GM21515 (cell line): Measurements from ENCODE around the gene WDR1.

Source experiments
- ATAC-seq: cut with Tn5 transposase; IDR thresholded peaks from one replicate; pipeline ENCODE4 v1.9.1; 2021; ENCODE audit not compliant: unreplicated experiment

WDR1 gene

DNA sequence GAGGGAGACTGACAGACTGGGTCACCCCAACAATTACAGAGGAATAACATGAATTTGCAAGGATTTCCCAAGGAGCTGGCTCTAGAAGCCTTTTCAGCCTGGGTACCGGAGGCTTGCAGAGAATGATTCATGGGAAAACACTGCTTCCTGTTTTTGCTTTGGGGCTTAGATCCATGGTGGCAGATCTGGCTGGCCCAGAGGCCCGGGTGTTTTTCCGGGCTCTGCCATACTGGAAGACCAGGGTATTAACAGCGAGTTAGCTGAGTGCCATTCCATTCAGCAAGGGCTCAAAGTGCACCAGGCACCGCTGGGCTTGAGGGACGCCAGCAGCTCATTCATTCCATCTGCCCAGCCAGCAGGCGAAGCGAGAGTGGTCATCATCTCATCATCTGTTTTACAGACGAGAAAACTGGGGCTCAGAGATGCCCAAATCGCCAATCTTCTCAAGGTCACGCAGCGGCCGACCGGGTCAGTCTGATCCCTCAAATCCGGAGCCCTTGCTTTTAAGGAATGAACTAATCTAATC, 1.3 kb downstream of the WDR1 start:
- ATAC-seq: no peak

DNA sequence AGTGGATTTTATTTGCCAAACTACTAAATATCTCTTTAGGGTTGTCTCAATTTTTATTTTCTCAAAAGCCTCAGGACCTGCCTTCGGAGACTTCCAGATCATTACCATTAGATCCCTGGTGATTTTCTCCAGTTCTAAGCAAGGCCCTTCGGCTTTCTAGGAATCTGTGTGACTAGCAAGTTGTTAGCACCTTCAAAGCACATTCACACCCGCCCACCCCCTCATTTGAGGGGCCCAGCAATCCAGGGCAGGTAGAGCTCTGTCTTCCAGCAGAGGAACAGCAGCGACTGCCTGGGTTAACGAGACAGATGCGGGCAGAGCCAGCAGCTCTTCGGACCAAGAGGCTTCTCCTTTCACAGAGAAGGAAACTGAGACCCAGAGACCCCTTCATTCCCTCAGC, 2.0 kb downstream of the WDR1 start:
- no peak for ATAC-seq

DNA sequence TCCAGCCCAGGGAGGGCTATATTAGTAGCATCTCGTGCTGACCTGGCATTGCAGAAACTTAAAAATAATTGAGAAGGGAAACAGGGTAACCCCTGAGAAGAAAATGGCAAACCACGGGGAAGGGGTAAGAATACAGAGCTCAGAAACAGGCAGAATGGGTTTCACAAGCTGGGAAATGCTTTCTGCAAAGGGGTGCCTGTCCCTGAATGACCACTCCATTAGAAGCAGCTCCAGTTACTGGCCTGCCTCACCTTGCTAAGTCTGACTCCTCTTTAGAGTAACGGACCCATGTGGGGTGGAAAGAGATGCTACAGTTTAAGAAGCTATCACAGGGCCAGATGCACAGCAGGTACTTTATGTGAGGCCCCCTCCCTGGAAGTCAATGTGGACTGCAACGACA, 2.5 kb downstream of the WDR1 start:
- no peak for ATAC-seq

DNA sequence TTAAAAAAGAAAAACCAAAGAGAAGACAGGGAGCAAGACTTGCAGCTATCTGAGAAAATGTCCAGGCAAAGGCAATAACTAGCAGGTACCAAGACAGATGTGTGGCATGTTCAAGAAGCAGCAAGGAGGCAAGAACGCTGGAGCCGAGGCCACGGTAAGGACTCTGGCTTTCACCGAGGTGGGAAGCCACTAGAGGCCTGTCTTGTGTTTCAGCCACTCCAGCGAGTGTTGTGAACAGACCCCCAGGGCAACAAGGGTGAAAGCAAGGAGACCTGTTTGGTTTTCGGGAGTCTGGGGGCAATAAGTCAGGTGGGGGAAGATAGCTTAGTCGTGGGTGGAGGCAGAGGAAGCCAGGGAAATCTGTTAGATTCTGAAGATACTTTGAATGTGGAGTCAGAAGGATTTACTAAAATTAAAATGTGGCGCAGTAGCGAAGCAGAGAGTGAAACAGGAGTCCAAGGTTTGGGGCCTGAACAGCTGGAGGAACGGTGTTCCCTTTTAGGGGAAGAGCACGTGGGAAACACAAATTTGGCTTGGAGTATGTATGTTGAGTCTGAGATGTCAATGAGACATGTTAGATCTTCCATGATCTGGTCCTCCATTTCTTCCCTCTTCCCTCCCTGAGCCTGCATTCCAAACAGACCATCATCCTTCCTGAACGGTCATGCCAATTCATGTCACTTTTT, 3.1 kb downstream of the WDR1 start:
- ATAC-seq: no peak

DNA sequence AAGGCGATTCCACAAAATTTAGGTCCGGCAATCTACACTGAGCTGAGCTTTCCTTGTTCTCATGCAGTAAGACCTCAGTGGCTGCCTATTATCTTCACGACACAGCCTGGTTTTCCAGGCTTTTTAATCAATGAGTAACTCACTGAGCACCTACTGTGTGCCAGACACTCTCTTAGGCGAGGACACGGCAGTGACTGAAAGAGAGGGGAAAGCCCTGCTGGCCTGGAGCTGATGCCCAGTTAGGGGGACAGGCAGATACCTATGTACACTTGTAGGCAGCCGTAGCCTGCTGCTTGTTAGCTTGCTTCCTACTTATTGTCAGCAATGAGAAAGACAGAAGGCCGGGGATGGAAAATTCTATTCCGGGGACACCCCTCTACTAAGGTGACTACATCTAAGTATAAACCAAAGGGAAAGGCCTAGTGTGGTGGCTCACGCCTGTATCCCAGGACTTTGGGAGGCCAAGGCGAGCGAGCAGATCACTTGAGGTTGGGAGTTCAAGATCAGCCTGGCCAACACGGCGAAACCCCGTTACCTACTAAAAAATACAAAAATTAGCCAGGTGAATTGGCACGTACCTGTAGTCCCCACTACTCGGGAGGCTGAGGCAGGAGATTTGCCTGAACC, 3.8 kb downstream of the WDR1 start:
- ATAC-seq: no peak

DNA sequence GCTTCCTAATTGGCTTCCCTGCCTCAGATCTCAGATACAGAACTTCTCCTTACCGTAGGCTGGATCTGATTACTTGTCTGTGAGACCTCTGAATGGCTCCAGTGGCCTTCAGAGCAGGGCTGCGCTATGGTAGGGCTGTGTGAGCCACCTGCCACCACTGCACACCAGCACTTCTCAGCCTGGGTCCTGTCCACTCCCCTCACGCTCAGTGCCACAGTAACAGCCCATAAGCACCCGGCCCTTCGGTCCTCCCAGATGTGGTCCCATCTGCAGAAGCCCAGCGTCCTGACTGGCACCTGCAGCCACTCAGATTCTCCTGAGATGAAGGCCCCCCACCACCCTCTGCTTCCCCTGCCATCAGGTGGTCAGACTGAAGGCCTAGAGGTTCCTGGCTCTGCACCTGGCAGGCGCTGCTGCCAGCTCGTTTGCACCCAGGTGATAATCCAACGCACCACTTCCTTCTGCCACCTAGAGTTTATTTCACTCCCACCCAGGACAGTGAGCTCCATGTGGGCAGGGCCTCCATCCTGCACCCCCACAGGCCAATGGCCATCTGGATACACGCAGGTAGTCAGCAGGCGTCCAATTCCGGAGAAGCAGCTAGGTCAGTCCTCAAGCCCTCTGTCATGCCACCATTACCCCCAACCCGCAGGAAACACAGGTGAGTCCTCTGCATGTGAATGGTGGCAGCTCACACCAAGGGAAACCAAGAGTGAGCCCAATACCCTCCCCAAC, 5.4 kb downstream of the WDR1 start:
- ATAC-seq: no peak

DNA sequence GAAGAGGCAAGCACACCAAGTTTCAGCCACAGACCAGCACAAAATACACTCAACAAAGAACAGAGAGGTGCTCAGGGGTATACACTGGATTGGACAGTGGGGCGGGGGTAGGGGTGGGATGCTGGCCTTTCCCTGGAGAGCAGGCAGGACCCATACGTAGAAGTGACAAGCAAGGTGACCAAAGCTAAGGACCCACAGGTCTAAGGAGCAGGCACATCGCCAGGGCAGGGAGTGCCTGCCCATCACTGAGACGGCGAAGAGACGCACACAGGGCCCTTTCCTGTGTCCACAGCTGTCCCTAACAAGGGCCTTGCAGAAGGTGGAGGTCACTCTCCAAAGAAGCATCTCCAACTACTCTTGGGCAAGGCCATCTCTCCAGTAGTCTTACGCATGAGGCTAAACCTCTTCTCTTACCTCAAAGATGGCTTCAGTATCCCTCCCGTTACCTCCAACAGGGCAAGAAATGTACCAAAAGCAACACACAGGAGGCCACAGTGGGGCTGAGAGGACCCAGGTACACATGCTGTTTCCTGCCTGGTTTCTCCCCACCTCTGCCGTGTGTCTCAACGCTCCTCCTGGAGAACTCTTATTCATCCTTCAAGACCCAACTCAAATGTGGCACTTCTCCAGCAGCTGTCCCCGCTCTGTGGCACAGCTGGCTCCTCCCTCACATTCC, 6.5 kb downstream of the WDR1 start:
- ATAC-seq: no peak

DNA sequence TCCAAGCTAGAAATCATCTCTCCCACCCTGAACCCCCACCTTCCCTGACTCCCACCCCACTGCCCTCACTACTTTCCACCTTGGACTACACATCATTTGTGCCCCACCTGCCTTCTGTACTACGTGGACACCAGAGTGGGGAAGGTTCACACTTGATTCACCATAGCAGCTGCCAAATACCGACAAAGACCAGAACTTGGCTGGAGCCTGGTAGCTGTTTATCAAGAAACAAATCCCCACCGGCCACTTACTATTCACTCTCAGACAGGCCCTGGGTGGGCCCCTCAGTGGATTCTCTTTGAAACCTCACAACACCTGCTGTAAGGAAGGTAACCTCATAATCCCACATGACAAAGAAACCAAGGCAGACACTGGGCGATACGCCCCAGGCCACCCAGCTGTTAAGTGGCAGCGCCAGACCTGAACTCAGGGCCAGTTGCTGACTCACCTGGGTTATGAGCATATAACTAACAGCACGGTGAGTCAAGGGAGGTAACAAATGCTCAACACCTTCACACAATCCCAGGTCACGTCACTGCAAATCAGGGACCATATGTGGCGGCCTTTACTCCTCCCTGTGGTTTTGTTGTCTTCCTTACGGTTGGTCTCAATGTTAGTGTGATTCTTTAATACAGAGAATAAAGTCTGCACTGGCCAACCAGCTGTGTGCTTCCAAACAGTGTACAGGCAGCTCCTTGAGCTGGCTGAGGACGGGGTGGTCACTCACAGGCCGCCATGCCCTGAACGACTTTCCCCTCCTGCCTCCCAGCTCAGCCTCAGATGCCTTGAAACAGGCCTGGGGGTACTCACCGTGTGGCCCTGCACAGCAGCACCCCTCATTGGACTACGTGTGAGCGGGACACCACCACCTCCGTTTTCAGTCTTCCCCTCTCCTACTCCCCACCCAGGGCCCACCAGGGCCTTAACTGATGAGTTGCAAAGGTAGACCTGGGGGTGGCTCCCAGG, 7.5 kb downstream of the WDR1 start:
- ATAC-seq: no peak

DNA sequence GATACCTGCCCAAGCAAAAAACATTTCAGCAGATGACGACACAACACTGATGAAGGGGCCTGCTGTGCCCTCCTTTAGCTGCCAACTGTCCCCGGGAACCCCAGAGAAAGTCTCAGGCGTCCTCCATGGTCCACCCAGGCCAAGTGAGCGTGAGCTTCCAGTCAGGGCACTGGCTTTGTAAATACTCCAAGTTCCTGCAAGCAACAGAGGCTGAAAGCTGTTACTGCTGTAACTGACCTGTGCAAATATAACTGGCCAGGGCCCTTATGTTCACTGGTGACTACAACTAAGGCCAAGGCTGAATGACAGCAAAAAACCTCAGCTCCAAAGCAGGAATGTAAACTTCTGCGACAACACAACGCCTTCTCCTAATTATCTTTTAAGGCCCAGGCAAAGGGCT, 8.2 kb downstream of the WDR1 start:
- ATAC-seq: no peak

DNA sequence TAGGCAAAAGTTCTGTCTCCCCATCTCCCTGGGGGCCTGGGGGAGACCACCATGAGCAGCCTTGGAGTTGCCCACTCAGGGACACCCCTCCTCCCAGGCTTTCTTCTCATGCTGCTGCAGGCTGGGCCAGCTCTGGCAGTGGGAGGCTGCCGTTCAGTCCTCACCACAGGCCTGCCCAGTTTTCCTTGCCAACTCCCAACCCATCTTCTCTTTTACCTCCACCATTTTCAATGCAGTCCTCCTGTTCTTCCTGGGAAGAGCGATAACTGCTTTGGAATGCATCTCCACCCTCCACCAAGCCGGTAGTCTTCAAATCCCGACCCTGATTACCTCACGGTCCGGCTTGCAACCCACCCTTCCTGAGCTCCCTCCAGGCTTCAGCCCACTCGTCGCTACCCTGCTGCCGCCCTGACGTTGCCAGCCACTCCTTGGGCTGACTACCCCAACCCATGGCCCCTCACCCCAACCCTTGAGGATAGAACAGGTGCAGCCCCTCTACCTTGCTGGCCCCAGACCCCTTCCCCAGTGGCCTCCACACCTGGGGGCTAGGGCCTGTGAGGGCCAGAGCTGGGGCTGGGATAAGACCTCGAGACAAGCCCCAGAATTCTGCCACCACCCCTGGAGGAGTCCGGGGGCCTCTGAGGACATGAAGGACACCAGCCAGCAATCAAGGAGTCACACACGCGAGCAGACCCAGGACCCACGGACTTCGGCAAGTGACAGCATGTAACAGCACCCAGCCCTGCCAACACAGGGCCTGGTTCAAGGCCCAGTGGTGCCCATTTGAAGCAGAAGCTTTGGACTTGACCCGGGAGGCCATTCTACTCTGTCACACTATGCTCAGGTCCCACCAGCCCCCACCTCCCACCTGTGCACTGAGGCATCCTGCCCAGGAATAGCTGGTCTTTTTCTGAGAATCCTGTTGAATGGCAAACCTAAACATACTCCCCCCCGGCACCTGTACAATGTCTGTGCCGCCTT, 9.2 kb downstream of the WDR1 start:
- no peak for ATAC-seq

DNA sequence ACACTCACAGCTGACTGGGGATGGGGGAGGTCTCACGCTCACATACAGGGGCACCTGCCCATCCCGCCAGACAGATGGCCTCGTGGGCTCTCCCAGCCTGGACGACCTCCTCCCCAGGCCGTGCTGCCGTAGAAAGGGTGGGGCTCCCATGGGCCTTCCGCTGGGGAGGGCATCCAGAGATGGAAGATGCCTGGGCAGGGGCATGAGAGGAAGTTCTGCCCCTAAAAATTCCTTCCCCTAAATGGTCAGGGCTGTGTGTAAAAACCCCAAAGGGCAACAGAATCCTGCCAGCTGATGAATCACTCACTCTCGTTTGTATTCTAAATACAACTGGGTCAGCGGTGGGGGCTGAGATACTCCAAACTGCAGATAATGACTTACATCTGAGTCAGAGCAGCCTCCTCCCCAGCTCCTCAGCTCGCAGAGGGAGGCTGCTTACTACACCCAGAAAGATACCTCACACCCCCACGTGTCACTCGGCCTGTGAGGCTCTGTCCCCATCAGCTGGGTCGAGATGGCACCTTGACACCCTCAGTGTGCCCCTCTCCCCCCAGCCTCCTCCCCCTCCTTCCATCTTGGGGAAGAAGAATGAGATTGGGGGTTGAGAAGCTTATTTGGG, 10.1 kb downstream of the WDR1 start:
- ATAC-seq: no peak

DNA sequence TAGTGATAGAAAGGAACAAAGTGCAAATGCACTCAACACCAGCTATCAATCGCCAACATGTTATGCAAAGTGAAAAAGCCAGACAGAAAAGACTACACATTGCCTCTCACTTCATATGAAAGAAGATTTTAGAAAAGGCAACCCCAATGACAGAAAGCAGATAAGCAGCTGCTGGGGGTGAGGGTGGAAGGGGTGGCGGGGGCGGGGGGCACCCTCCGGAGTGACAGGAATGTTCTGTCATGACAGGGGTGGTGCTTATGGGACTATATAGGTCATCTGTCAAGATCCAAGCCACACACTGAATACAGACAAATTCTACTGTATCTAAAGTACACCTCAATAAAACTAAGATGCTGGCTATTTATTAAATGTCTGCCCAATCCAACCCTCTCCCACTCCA, 10.7 kb downstream of the WDR1 start:
- no peak for ATAC-seq

DNA sequence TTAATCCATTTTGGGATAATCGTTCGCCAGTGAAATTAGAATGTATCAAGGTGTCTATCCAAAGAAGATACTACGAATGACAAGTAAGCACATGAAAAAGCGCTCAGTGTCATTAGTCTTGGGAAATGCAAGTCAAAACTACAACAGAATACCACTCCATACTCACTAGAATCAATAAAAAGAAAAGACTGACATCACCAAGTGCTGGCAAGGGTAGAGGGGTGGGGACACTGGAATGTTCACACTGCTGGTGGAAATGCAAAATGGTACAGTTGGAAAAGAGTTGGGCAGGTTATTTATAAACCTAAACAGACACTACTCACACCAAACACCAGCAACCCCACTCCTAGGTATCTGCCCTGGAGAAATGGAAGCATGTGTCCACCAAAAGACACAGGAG, 11.2 kb downstream of the WDR1 start:
- ATAC-seq: no peak

DNA sequence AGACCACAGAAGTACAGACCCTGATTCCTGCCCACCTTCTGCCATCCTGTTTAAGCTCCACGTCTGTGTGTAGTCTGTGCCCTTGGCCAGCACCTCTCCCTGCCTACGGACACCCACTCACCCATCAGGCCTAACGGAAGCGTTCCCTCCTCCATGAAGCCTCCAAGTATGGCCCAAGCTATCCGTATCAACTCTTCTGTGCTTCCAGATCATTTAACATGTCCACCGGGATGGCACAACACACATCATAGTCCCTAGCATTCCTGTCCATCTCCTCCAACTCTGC, 11.7 kb downstream of the WDR1 start:
- no peak for ATAC-seq

DNA sequence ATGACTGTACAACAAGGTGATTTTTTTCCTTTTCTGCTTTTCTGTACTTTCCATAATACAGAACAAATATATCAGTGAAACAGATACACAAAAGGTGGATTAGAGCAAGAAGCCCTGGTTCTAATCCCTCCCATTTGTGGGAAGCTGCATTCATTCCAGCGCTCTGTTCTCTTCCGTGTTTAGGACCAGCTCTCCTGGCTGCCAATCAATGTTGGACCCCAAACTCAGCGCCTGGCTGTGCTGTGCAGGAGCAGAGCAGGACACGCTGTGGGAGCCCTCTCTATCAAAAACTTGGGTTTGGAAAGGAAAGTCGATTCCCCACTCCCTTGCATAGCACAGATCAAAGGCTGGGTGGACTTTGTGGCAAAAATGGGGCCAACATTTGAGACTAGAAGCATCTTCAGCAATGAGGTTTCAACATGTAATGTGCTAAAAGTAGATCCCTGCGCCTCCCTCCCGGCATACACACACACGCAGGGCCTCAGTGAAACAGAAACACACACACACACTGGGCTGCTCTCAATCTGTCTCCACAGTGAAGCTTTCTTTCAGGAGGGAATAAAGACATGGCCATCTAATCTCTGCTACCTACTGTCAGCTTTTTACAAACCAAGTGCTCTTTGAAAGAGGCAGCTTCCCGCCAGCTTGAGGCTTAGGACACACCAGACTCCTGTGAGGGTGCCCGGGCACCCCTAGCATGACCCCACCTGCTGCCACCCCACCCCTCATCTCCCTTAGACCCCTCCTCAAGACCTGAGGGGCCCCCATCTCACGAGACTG, 12.2 kb downstream of the WDR1 start:
- ATAC-seq: no peak

DNA sequence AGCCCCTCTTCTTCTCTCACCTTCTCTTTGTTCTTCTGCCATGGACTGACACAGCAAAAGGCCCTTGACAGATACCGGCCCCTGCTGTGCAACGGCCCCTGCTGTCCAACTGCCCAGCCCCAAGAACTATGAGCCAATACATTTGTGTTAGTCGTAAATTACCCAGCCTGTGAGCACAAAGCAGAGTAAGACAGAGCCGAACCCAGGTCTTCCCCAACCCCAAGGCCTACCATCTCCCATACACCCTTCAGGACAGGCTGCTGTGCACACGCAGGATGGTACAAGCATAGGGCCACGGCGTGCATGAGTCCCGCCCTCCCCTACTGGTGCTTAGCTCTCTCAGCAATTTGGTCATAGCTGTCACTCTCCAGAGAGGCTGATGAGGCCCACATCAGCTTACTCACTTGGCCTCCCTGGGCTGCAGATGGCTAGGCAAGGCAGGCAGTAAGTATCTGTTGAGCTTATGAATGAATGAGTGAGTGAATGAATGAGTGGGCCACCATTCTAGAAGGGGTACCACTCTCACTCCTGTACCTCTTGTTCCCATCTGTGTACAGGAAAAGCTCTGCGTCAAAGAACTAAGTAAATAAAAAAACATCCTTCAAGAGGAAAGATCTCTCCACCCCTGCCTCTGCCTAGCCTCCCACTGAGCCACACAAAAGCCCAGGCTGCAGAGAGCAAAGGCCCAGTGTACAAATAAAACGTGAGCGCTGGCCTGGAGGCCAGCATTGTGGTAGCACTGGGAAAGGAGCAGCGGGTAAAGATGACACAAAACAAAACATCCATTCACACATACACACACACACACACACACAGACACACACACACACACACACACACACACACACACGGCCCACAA, 13.9 kb downstream of the WDR1 start:
- ATAC-seq: no peak
